Heart left ventricle (tissue), 16 donors: ENCODE measurements around the gene UCHL1. TPM values are rescaled to one million over a fixed set of nuclear protein-coding genes. Genes with fewer than 3 reads are reported as not detected.

Source experiments
- ATAC-seq, 4 donors: fragments of 200-7000 bp; cut with Tn5 transposase; one replicate each; pipeline ENCODE4 v1.9.1; 2020 to 2022; ENCODE audit warnings: moderate library complexity in 4 of 4, mild to moderate bottlenecking in 3 of 4, moderate number of reproducible peaks in 1 of 4
- DNase-seq, 5 donors: peaks; one replicate each; pipeline ENCODE4 v3.0.0-alpha.2; 2020
- H3K27ac ChIP-seq, 12 donors: fragments of 200-600 bp; sonication (generic) in 4 of 12; one replicate each; pipeline versions ENCODE4 v1.5.0 to v1.8.0; 2016 to 2022; ENCODE audit warnings: mild to moderate bottlenecking in 2 of 12
- H3K27me3 ChIP-seq, 9 donors: fragments of 200-600 bp; sonication (generic) in 2 of 9; one replicate each; pipeline versions ENCODE4 v1.5.1 to v1.8.0; 2016 to 2022; ENCODE audit warnings: mild to moderate bottlenecking in 3 of 9
- H3K36me3 ChIP-seq, 9 donors: fragments of 200-600 bp; sonication (generic) in 2 of 9; one replicate each; pipeline versions ENCODE4 v1.5.0 to v1.8.0; 2018 to 2022; ENCODE audit warnings: mild to moderate bottlenecking in 2 of 9
- H3K4me1 ChIP-seq, 12 donors: fragments of 200-600 bp; sonication (generic) in 4 of 12; one replicate each; pipeline versions ENCODE4 v1.5.0 to v1.8.0; 2016 to 2022; ENCODE audit warnings: mild to moderate bottlenecking in 3 of 12
- H3K4me3 ChIP-seq, 12 donors: fragments of 200-600 bp; sonication (generic) in 4 of 12; one replicate each; pipeline versions ENCODE4 v1.5.0 to v1.8.0; 2017 to 2022; ENCODE audit warnings: mild to moderate bottlenecking in 9 of 12, moderate library complexity in 4 of 12
- H3K9me3 ChIP-seq, 12 donors: fragments of 200-600 bp; sonication (generic) in 4 of 12; one replicate each; pipeline versions ENCODE4 v1.5.0 to v1.8.0; 2016 to 2022; ENCODE audit warnings: mild to moderate bottlenecking in 1 of 12
- CTCF ChIP-seq, 12 donors: fragments of 200-600 bp; sonication (generic) in 4 of 12; IDR thresholded peaks; one replicate each; pipeline versions ENCODE4 v1.5.0 to v1.8.0; 2018 to 2022; ENCODE audit warnings: antibody characterized with exemption in 12 of 12, mild to moderate bottlenecking in 5 of 12
- POLR2A ChIP-seq, 2 donors: fragments of 450-650 bp; IDR thresholded peaks; one replicate each; pipeline ENCODE4 v1.6.1; 2017; ENCODE audit warnings: antibody characterized with exemption in 2 of 2, mild to moderate bottlenecking in 2 of 2, moderate library complexity in 2 of 2
- WGBS, 4 donors: extraction: QIAGEN DNeasy Blood & Tissue Kit in 2 of 4; methylation state at CpG; one replicate each; pipeline versions ENCODE4 v1.1.5 to v1.1.7; 2013 to 2018; 5-methylcytosine and 5-hydroxymethylcytosine counted together
- intact Hi-C, 10 donors: fragments of 100-400 bp; cut with DNase I; formaldehyde crosslinking; loops; one replicate each; pipeline versions ENCODE4 v1.11.1 to v1.14.2; 2022
- polyA plus RNA-seq, 2 donors: library from polyadenylated mRNA; stranded (reverse); fragments of 200-250 nt; gene quantifications; one replicate each; pipeline ENCODE4 v1.2.3, GENCODE V29; 2013
- total RNA-seq, 9 donors: library from RNA; depleted of rRNA in 2 of 9; stranded (reverse); fragments of >200 nt in 2 of 9; fragmentation: NEBNext Ultra II Directional in 3 of 9; extraction: Animal tissue kit (Norgen Biotek cat#: 25700) in 3 of 9; gene quantifications; one replicate each; pipeline versions ENCODE4 v1.1.0 to v1.2.4, GENCODE V29; 2016 to 2023
- donor health status: ischemic (EF 13 %, LVEDD 7.1; RV severe dilation, severe dysfunction).
- donor health status: healthy with polysubstance abuse.
- donor health status: DM: no; HTN: yes; CAD: no.
- donor health status: DM: no; HTN: no; CAD: no.
- donor health status: ischemic (EF 25% LVEDD 6.9; RV normal size, moderate dysfunction).
- donor health status: ischemic (EF 25% LVEDD 5.7; RV mildly dilated, moderate dysfunction).
- donor health status: healthy.
- donor health status: DM: yes; HTN: yes; CAD: no.
- donor health status: ischemic (EF 35%, LVEDD 5.7; RV mildly dilated, moderate dysfunction).
- donor health status: nonischemic (EF 11% LVEDD 7.7; RV severe dilation, severe dysfunction).
- donor health status: DM: yes; HTN: yes; CAD: no.
- donor health status: PGD.
- donor health status: ischemic (EF 29% LVEDD 5.4; RV normal size, mild dysfunction).
- donor health status: nonischemic (EF 23%, LVEDD 6.1; RV moderate dilation, normal function).

The UCHL1 gene
- total and polyA plus RNA-seq, 11 donors = 2.8 to 81.8 (median 17.7) TPM

GRCh38 chr4:41215969-41216293 is 40.8 kb upstream of the UCHL1 start:
- Histone ChIP-seq H3K4me3 (peak overlapping the region; percentile 34 to 81 (median 71)), H3K27ac (peak overlapping the region; percentile 33 to 94 (median 85)), H3K27me3 (peaks cover 0 to 8% (median 0%) of the 10 kb centered on the region in 9 donors), H3K9me3 (no peaks in the 10 kb centered on the region), H3K4me1 (peaks cover 0 to 50% (median 27%) of the 10 kb centered on the region in 12 donors), H3K36me3 (no peaks in the 10 kb centered on the region)
- WGBS, 4 donors = 18 to 50% (median 26%) methylated on average over 1 to 8 of the region's 8 CpGs
- no peak for ATAC-seq
- intact Hi-C loops = loop anchor here in 8 of 10 donors (2.0 to 10.0 kb wide), 6 partner anchors 239 to 481 kb away; no protein-coding TSS in a partner anchor
- no peak for TF ChIP-seq CTCF (IDR thresholded peaks at IDR 0.05)
- no peak for TF ChIP-seq POLR2A (IDR thresholded peaks at IDR 0.05)
- DNase-seq = no peak

- H3K4me1 ChIP-seq = peaks cover 0 to 50% (median 26%) of the 10 kb centered on the region in 12 donors
- TF ChIP-seq CTCF (IDR thresholded peaks at IDR 0.05) = peak in 7 of 12 donors; percentile 10 to 47 (median 30)
- peak in 1 of 2 donors; percentile 33 for TF ChIP-seq POLR2A (IDR thresholded peaks at IDR 0.05)
- peak; percentile 65 to 85 (median 75) for DNase-seq
- intact Hi-C loops = loop anchor here in 1 of 10 donors (10.0 kb wide), 1 partner anchor 482 kb away; no protein-coding TSS in a partner anchor
- H3K27me3 ChIP-seq = peaks cover 0 to 8% (median 0%) of the 10 kb centered on the region in 9 donors
- peak overlapping the region; percentile 34 to 81 (median 71) for H3K4me3 ChIP-seq
- WGBS, 4 donors = 2 to 4% (median 3%) methylated on average over 29 to 59 of the region's 59 CpGs
- peak in 3 of 4 donors; percentile 30 to 43 (median 39) for ATAC-seq
- H3K27ac ChIP-seq = peak overlapping the region; percentile 33 to 94 (median 85)
- H3K36me3 ChIP-seq = no peaks in the 10 kb centered on the region
- no peaks in the 10 kb centered on the region for H3K9me3 ChIP-seq
These were observed 40.3 kb upstream of the UCHL1 start for GRCh38 chr4:41216294-41217019.

GRCh38 chr4:41217020-41217333 is 39.8 kb upstream of the UCHL1 start:
- peak overlapping the region in 11 of 12 donors; percentile 77 to 94 (median 87) for H3K27ac ChIP-seq
- peaks cover 0 to 47% (median 23%) of the 10 kb centered on the region in 12 donors for H3K4me1 ChIP-seq
- H3K9me3 ChIP-seq = no peaks in the 10 kb centered on the region
- ATAC-seq (no peak), DNase-seq (no peak)
- TF ChIP-seq CTCF (IDR thresholded peaks at IDR 0.05) = no peak
- TF ChIP-seq POLR2A (IDR thresholded peaks at IDR 0.05) = no peak
- H3K4me3 ChIP-seq = peak overlapping the region in 10 of 12 donors; percentile 34 to 81 (median 72)
- peaks cover 0 to 8% (median 0%) of the 10 kb centered on the region in 9 donors for H3K27me3 ChIP-seq
- no peaks in the 10 kb centered on the region for H3K36me3 ChIP-seq
- intact Hi-C loops = loop anchor here in 1 of 10 donors (10.0 kb wide), 1 partner anchor 482 kb away; no protein-coding TSS in a partner anchor
- WGBS, 4 donors = 23 to 39% (median 35%) methylated on average over 2 of the region's 2 CpGs

GRCh38 chr4:41217374-41217773 is 39.4 kb upstream of the UCHL1 start:
- no peak for ATAC-seq
- DNase-seq = no peak
- Histone ChIP-seq H3K27ac (peak overlapping the region in 10 of 12 donors; percentile 23 to 94 (median 82)), H3K36me3 (no peaks in the 10 kb centered on the region), H3K4me3 (peak overlapping the region in 1 of 12 donors; percentile 76), H3K4me1 (peaks cover 0 to 43% (median 21%) of the 10 kb centered on the region in 12 donors), H3K9me3 (no peaks in the 10 kb centered on the region), H3K27me3 (peaks cover 0 to 8% (median 0%) of the 10 kb centered on the region in 9 donors)
- intact Hi-C loops = loop anchor here in 1 of 10 donors (10.0 kb wide), 1 partner anchor 483 kb away; no protein-coding TSS in a partner anchor
- 53 to 78% (median 61%) methylated on average over 2 of the region's 2 CpGs for WGBS, 4 donors
- TF ChIP-seq CTCF (IDR thresholded peaks at IDR 0.05) (no peak), POLR2A (IDR thresholded peaks at IDR 0.05) (no peak)
